OCI-LY7 (cell line): ENCODE data around the gene RNF144B.

ENCODE experiments used
- EZH2phosphoT487 ChIP-seq: fragments of 200-600 bp; sonication (generic); IDR thresholded peaks from 2 replicates; pipeline ENCODE4 v1.6.1; 2018; ENCODE audit warnings: low read depth, borderline replicate concordance, mild to moderate bottlenecking, mixed run types, antibody characterized with exemption, low read length, moderate library complexity, mixed read lengths
- TF ChIP-seq, protein P1 (sequence below): fragments of 200-600 bp; sonication (generic); conservative IDR thresholded peaks from 2 replicates; pipeline ENCODE4 v1.5.1; 2014; ENCODE audit warnings: mild to moderate bottlenecking, antibody characterized with exemption, low read length, moderate library complexity, mixed read lengths

DNA sequence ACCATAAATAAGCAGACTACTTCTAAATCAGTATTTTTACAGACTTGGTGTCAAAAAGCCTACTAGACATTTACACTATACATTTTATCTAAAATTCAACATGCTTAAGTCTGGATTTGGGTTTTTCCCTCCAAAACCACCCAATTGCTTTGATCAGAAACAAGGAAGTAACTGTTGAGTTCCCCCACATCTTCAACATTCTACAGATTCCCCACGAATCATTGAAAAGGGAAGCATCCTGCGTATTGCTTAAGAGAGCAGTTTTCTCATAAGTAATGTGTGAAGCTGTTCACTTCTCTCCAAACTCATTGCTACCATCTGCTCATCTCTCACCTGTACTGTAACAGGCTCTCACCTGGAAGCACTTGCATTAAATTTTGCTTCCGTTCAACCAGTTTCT is 36.4 kb upstream of the RNF144B start:
- TF ChIP-seq, protein P1, sequence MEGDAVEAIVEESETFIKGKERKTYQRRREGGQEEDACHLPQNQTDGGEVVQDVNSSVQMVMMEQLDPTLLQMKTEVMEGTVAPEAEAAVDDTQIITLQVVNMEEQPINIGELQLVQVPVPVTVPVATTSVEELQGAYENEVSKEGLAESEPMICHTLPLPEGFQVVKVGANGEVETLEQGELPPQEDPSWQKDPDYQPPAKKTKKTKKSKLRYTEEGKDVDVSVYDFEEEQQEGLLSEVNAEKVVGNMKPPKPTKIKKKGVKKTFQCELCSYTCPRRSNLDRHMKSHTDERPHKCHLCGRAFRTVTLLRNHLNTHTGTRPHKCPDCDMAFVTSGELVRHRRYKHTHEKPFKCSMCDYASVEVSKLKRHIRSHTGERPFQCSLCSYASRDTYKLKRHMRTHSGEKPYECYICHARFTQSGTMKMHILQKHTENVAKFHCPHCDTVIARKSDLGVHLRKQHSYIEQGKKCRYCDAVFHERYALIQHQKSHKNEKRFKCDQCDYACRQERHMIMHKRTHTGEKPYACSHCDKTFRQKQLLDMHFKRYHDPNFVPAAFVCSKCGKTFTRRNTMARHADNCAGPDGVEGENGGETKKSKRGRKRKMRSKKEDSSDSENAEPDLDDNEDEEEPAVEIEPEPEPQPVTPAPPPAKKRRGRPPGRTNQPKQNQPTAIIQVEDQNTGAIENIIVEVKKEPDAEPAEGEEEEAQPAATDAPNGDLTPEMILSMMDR, result no peak
- no peak for TF ChIP-seq EZH2phosphoT487
